Stimulated activated CD4-positive, alpha-beta T cell treated with anti-CD3 and anti-CD28 coated beads, TNF-alpha, amount 100 ng/mL, for 48 hours (primary cell): Measurements from ENCODE around the gene AMMECR1L.
A peak's percentile ranks its signal among the peaks of the same experiment; 100 is the strongest.
"Not testable (repeated sequence)": the region's sequence is repeated elsewhere in the genome, so short reads cannot be mapped to it uniquely, and the experiment has no call there.

Source experiments
- DNase-seq, 3 donors: peaks; one replicate each; pipeline ENCODE4 v3.0.0-alpha.2; 2020; ENCODE audit warnings: low read depth in 3 of 3

AMMECR1L gene

DNA sequence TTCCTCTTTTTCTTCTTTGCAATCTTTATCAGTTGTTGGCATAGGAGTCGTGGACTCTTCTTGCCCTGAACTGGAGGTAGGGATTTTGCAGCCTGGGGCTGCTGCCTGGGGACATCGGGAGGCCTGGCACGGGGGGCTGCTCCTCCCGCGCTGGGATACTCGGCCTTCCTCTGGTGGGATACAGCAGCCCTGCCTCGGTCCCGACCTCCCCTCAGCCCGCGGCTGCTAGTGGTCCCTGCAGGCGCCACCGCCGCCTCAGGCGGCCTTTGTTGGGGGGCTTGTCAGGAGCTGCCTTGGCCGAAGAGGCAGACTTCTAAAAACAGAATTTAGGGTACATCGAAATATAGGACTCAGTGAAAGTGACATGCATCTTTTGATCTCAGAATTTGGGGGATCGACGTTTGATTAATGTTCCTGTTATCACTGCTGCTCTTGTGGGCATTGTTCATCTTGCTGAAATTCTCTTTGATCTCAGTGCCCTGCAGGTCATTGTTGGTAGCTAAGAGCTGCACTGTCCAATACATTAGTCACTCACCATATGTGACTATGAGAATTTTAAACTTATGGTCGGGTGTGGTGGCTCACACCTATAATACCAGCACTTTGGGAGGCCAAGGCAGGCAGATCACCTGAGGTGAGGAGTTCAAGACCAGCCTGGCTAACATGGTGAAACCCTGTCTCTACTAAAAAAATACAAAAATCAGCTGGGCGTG, 44.1 kb downstream of the AMMECR1L start:
- DNase-seq: no peak

DNA sequence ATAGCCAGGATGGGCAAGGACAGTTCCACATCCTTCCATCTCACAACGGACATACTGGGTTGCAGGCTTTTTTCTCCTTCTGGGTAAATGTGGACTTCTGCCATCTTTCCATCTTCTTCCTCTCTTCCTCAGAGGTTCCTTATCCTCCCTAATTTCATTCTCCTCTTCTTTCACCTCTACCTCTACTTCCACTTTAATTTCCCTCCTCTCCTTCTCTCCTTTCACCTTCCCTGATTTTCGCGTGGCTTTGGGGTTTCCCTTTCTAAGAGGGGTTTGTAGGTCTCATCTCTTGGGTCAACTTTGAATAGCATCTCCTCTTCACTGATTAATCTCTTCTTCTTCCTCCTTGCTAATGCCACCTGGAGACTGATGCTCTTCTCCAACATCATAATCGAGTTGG, 44.9 kb downstream of the AMMECR1L start:
- DNase-seq: no peak

DNA sequence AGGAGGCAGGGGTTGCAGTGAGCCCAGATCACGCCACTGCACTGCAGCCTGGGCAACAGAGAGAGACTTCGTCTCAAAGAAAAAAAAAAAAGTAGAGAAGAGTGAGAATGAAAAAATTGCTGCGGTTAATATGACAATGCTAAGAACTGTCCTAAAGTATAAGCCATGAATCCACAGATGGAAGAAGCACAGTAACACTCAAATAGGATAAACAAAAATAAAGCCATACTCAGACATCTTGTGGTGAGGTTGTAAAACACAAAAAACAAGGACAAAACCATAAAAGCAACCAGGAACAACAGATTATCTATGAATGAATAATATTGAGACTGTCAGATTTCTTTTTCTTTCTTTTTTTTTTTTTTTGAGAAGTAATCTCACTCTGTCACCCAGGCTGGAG, 50.8 kb downstream of the AMMECR1L start:
- no peak for DNase-seq

DNA sequence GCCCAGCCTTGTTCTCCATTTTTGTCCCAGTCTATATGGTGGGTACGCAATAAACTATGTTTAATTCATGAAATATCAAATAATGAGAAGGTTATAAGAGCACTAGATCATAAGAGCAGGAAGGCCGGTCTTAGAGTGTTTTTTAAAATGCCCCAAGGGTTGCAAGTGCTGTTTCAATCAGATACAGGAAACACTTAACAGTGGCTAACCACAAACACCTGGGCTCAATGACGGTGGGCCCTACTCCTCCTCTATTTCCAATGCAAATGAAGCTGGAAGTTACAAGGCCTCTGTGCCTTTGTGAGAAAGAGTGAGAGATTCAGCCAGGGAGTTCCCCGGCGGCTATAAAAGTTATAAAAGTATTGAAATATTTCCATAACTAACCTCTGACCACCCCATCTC, 55.9 kb downstream of the AMMECR1L start:
- peak; percentile 34 to 63 (median 44) for DNase-seq

DNA sequence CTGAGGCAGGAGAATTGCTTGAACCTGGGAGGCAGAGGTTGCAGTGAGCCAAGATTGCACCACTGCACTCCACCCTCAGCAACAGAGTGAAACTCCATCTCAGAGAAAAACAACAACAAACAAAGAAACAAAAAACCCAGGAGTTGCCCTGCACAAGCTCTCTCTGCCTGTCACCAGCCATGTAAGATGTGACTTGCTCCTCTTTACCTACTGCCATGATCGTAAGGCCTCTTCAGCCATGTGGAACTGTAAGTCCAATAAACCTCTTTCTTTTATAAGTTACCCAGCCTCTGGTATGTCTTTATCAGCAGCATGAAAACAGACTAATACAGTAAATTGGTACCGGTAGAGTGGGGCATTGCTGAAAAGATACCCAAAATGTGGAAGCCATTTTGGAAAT, 59.0 kb downstream of the AMMECR1L start:
- not testable (repeated sequence) for DNase-seq

DNA sequence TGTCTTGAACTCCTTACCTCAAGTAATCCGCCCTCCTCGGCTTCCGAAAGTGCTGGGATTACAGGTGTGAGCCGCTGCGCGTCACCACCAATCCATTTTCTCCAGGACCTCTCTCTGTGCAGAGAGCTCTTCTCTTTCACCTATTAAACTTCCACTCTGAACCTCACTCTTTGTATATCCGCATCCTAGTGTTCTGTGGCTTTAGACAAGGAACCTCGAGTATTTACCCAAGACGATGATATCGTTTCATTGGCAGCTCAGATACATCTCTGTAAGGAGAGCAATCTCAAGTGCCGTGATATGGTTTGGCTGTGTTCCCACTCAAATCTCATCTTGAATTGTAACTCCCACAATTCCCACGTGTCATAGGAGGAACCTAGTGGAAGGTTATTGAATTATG, 59.7 kb downstream of the AMMECR1L start:
- DNase-seq: no peak

DNA sequence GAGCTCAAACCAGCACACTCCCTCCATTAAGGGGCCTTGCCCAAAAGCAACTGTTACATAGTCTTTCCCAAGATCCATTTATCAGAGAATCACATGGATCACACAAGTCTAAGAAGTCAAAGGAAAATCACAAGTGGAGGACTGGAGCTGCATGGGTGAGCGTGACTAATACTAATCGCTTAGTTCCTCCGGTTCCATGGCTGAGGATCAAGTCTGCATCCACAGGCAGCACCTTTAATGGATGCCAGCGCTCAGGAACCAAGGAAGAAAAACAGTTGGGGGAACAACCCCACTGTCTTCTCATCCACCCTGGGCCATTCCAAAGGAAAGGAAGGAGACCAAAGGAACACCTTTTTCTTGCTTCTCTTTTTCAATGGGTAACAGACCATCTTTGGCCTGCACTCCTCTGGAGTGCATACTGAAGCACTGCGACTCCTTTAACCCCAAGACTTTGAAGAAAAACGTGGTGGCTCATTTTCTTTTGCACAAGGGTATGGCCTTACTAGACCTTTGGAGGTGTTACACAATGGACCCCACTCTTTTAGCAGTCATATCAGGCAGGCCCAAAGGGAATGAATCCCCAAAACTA, 65.6 kb downstream of the AMMECR1L start:
- no peak for DNase-seq

DNA sequence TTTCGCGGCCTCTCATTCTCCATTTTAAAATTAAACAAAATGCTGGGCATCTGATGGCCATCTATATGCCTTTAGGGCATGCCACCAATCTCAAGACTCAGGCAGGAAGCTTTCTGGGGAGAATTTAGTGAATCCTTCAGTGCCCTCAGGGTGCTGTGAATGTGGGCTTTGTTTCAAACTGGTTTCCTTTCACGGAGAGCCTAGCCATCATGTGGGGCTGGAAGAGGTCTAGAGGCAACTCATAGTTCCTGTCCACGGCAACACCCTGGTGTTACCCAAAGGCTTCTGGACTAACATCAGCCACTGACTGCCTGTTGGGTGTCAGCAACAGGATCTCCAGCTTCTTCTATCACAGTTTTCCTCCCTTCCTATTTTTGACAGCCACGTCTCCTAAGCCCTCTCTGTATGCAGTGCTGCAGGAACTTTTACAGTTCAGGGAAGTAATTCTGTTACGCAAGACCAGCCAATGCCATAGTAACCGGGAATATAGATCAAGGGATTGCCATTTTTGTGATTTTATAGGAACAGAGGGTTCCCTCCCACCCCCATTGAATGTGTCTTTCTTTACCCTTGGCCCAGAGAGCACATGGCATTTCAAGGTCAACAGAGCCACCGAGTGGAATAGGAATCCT, 66.8 kb downstream of the AMMECR1L start:
- DNase-seq: no peak

DNA sequence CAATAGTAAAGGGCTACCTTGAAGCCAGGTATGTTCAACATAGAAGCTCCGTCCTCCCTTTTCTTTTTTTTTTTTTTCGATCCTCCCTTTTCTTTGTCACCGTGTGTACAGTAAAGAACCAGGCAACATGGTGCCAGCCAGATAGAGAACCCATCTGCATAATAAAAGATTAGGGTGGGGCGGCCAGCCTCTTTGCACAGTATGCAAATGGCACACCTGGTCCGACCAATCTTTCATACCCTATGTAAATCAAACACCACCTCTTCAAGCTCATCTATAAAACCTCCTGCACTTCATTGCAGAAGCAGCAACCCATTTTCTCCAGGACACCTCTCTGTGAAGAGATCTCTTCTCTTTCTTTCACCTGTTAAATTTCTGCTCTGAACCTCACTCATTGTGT, 67.5 kb downstream of the AMMECR1L start:
- DNase-seq: no peak

DNA sequence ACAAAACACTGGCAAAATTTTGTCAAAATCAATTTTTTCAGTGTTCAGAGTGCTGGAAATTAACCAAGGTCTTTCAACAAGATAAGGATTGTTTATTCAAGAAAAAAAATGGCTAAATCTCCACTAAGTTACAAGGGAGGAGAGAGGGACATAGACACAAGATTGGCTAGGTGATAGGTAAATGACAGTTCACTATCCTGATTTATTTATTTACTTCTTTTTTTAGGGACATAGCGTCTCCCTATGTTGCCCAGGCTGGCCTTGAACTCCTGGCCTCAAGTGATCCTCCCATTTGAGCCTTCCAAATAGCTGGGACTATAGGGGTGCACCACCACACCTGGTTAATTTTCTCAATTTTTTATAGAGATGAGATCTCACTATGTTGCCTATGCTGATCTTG, 71.1 kb downstream of the AMMECR1L start:
- DNase-seq: no peak

DNA sequence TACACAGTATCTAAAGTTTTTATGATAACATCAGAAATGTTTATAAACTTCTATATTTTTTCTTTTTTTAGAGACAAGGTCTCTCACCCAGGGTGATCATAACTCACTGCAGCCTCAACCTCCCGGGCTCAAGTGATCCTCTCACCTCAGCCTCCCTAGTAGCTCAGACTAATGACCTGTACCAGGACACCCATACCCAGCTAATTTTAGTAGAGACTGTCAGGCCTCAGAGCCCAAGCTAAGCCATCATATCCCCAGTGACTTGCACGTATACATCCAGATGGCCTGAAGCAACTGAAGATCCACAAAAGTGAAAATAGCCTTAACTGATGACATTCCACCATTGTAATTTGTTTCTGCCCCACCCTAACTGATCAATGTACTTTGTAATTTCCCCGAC, 73.3 kb downstream of the AMMECR1L start:
- not testable (repeated sequence) for DNase-seq
